Ectodermal cell (in vitro differentiated cells): ENCODE data around the gene ZNF280C. TPM values are rescaled to one million over a fixed set of nuclear protein-coding genes. Genes with fewer than 3 reads are reported as not detected.

ENCODE experiments used
- H3K27ac ChIP-seq: 2 replicates; pipeline ENCODE4 v1.7.0; 2013; ENCODE audit warnings: mild to moderate bottlenecking, low read depth, low read length; ENCODE audit not compliant: insufficient read depth, poor library complexity, severe bottlenecking
- H3K27me3 ChIP-seq: 2 replicates; pipeline ENCODE4 v1.7.0; 2013; ENCODE audit warnings: mild to moderate bottlenecking, low read length; ENCODE audit not compliant: insufficient read depth, control insufficient read depth, poor library complexity, severe bottlenecking
- H3K36me3 ChIP-seq: one replicate; pipeline ENCODE4 v1.7.0; 2013; ENCODE audit warnings: low read length; ENCODE audit not compliant: control insufficient read depth, insufficient read depth
- H3K4me1 ChIP-seq: one replicate; pipeline ENCODE4 v1.7.0; 2013; ENCODE audit warnings: low read length; ENCODE audit not compliant: control insufficient read depth, insufficient read depth
- H3K4me3 ChIP-seq: 2 replicates; pipeline ENCODE4 v1.7.0; 2013; ENCODE audit warnings: low read depth, low read length, control low read depth; ENCODE audit not compliant: insufficient read depth
- H3K9me3 ChIP-seq: 2 replicates; pipeline ENCODE4 v1.7.0; 2013; ENCODE audit warnings: mild to moderate bottlenecking, low read length, moderate library complexity; ENCODE audit not compliant: control insufficient read depth
- WGBS, 2 experiments: methylation state at CpG; one replicate each; pipeline ENCODE4 v1.1.7; 2013; ENCODE audit warnings: missing lambda C conversion rate in 2 of 2; 5-methylcytosine and 5-hydroxymethylcytosine counted together
- polyA plus RNA-seq, 4 experiments: library from polyadenylated mRNA; stranded (reverse); fragments of 50-300 nt; gene quantifications; one replicate each; pipeline ENCODE4 v1.2.3, GENCODE V29; 2013

The ZNF280C gene
- 20.4 TPM for polyA plus RNA-seq (2013, experiment 1 of 4)
- 21.9 TPM for polyA plus RNA-seq (2013, experiment 2 of 4)
- polyA plus RNA-seq (2013, experiment 3 of 4) = 15.6 TPM
- polyA plus RNA-seq (2013, experiment 4 of 4) = 16.5 TPM

- 3 to 5% methylated on average over 54 to 59 of the region's 59 CpGs for WGBS, 2 experiments
- Histone ChIP-seq H3K4me1 (no peaks in the 10 kb centered on the region), H3K27ac (peak within 1 kb of the TSS; percentile 95)
Observed at GRCh38 chrX:130268449-130269170, at the start of gene ZNF280C. TSS of gene ZNF280C (minus strand) at chrX:130268899. CDS start at chrX:130260449, 8,450 bp downstream.

GRCh38 chrX:130304587-130305368 lies 36.1 kb upstream of the ZNF280C start:
- Histone ChIP-seq H3K4me1 (no peaks in the 10 kb centered on the region), H3K27me3 (no peaks in the 10 kb centered on the region), H3K9me3 (no peaks in the 10 kb centered on the region), H3K4me3 (no peak overlapping the region), H3K36me3 (no peaks in the 10 kb centered on the region), H3K27ac (no peak overlapping the region)
- 91 to 94% methylated on average over 5 of the region's 5 CpGs for WGBS, 2 experiments

More at GRCh38 chrX:130268449-130269170, at the start of gene ZNF280C:
- Histone ChIP-seq H3K9me3 (no peaks in the 10 kb centered on the region), H3K27me3 (no peaks in the 10 kb centered on the region), H3K4me3 (peak within 1 kb of the TSS; percentile 72), H3K36me3 (no peaks in the 10 kb centered on the region)

GRCh38 chrX:130301977-130302376 lies 33.3 kb upstream of the ZNF280C start:
- H3K4me3 ChIP-seq = no peak overlapping the region
- H3K4me1 ChIP-seq = no peaks in the 10 kb centered on the region
- H3K27ac ChIP-seq = no peak overlapping the region
- WGBS, 2 experiments = no CpG with 5 or more reads among the region's 1 CpG
- no peaks in the 10 kb centered on the region for H3K36me3 ChIP-seq
- no peaks in the 10 kb centered on the region for H3K27me3 ChIP-seq
- no peaks in the 10 kb centered on the region for H3K9me3 ChIP-seq

GRCh38 chrX:130301405-130301804 lies 32.7 kb upstream of the ZNF280C start:
- Histone ChIP-seq H3K4me1 (no peaks in the 10 kb centered on the region), H3K36me3 (no peaks in the 10 kb centered on the region), H3K4me3 (no peak overlapping the region), H3K27me3 (no peaks in the 10 kb centered on the region), H3K27ac (no peak overlapping the region), H3K9me3 (no peaks in the 10 kb centered on the region)
- WGBS, 2 experiments = no CpG with 5 or more reads among the region's 1 CpG

GRCh38 chrX:130300010-130300282 lies 31.2 kb upstream of the ZNF280C start:
- Histone ChIP-seq H3K27me3 (no peaks in the 10 kb centered on the region), H3K27ac (no peak overlapping the region), H3K4me1 (no peaks in the 10 kb centered on the region), H3K36me3 (no peaks in the 10 kb centered on the region), H3K9me3 (no peaks in the 10 kb centered on the region), H3K4me3 (no peak overlapping the region)
- 73 to 95% methylated on average over 2 of the region's 2 CpGs for WGBS, 2 experiments

GRCh38 chrX:130299279-130300009 lies 30.7 kb upstream of the ZNF280C start:
- Histone ChIP-seq H3K27me3 (no peaks in the 10 kb centered on the region), H3K4me1 (no peaks in the 10 kb centered on the region), H3K27ac (no peak overlapping the region), H3K36me3 (no peaks in the 10 kb centered on the region), H3K4me3 (no peak overlapping the region), H3K9me3 (no peaks in the 10 kb centered on the region)
- WGBS, 2 experiments = 87 to 88% methylated on average over 19 of the region's 19 CpGs

GRCh38 chrX:130296743-130297142 lies 28.0 kb upstream of the ZNF280C start:
- 100% methylated on average over 1 of the region's 2 CpGs; no CpG with 5 or more reads in 1 of the 2 experiments for WGBS, 2 experiments
- H3K27ac ChIP-seq = no peak overlapping the region

GRCh38 chrX:130296297-130296678 lies 27.6 kb upstream of the ZNF280C start:
- WGBS, 2 experiments = 91 to 93% methylated on average over 3 of the region's 3 CpGs
- Histone ChIP-seq H3K9me3 (no peaks in the 10 kb centered on the region), H3K4me3 (no peak overlapping the region), H3K27me3 (no peaks in the 10 kb centered on the region), H3K27ac (no peak overlapping the region), H3K4me1 (no peaks in the 10 kb centered on the region), H3K36me3 (no peaks in the 10 kb centered on the region)

More at GRCh38 chrX:130296743-130297142, 28.0 kb upstream of the ZNF280C start:
- no peak overlapping the region for H3K4me3 ChIP-seq
- H3K36me3 ChIP-seq = no peaks in the 10 kb centered on the region
- H3K9me3 ChIP-seq = no peaks in the 10 kb centered on the region
- no peaks in the 10 kb centered on the region for H3K4me1 ChIP-seq
- H3K27me3 ChIP-seq = no peaks in the 10 kb centered on the region

GRCh38 chrX:130295519-130296296 lies 27.0 kb upstream of the ZNF280C start:
- Histone ChIP-seq H3K4me1 (no peaks in the 10 kb centered on the region), H3K27me3 (no peaks in the 10 kb centered on the region), H3K36me3 (no peaks in the 10 kb centered on the region), H3K27ac (no peak overlapping the region), H3K4me3 (no peak overlapping the region), H3K9me3 (no peaks in the 10 kb centered on the region)
- 86 to 90% methylated on average over 5 of the region's 5 CpGs for WGBS, 2 experiments
